ENCODE results near the gene RNF145.

The RNF145 gene

GRCh38 chr5:159207222-159207685 lies 2.1 kb downstream of the RNF145 start:
- no peak for DNase-seq (ENCODE audit: low read depth, low spot score)
- in situ Hi-C loops (cut with HindIII; ENCODE audit: low sequenced_read_pairs), result no loop called here
- peak overlapping the region; percentile 84 for H3K4me3 ChIP-seq (ENCODE audit: low read depth, low read length)
- no peak for TF ChIP-seq CTCF (IDR thresholded peaks at IDR 0.05; ENCODE audit: low read depth, low read length)

GRCh38 chr5:159206818-159207217 lies 2.5 kb downstream of the RNF145 start:
- peak overlapping the region; percentile 84 for H3K4me3 ChIP-seq (ENCODE audit: low read depth, low read length)
- in situ Hi-C loops (cut with HindIII; ENCODE audit: low sequenced_read_pairs), result no loop called here
- TF ChIP-seq CTCF (IDR thresholded peaks at IDR 0.05; ENCODE audit: low read depth, low read length), result no peak
- DNase-seq (ENCODE audit: low read depth, low spot score), result peak; percentile 25

GRCh38 chr5:159206368-159206767 lies 3.0 kb downstream of the RNF145 start:
- in situ Hi-C loops (cut with HindIII; ENCODE audit: low sequenced_read_pairs), result no loop called here
- no peak for DNase-seq (ENCODE audit: low read depth, low spot score)
- no peak for TF ChIP-seq CTCF (IDR thresholded peaks at IDR 0.05; ENCODE audit: low read depth, low read length)
- peak overlapping the region; percentile 84 for H3K4me3 ChIP-seq (ENCODE audit: low read depth, low read length)

- TF ChIP-seq CTCF (IDR thresholded peaks at IDR 0.05; ENCODE audit: low read depth, low read length), result no peak
- in situ Hi-C loops (cut with HindIII; ENCODE audit: low sequenced_read_pairs), result no loop called here
- DNase-seq (ENCODE audit: low read depth, low spot score), result no peak
- no peak overlapping the region for H3K4me3 ChIP-seq (ENCODE audit: low read depth, low read length)
Observed at GRCh38 chr5:159203351-159203750, 6.0 kb downstream of the RNF145 start.

GRCh38 chr5:159202151-159202550 lies 7.2 kb downstream of the RNF145 start:
- in situ Hi-C loops (cut with HindIII; ENCODE audit: low sequenced_read_pairs), result no loop called here
- DNase-seq (ENCODE audit: low read depth, low spot score), result no peak
- TF ChIP-seq CTCF (IDR thresholded peaks at IDR 0.05; ENCODE audit: low read depth, low read length), result no peak
- H3K4me3 ChIP-seq (ENCODE audit: low read depth, low read length), result no peak overlapping the region

GRCh38 chr5:159199780-159200179 lies 9.6 kb downstream of the RNF145 start:
- no peak for DNase-seq (ENCODE audit: low read depth, low spot score)
- no peak overlapping the region for H3K4me3 ChIP-seq (ENCODE audit: low read depth, low read length)
- in situ Hi-C loops (cut with HindIII; ENCODE audit: low sequenced_read_pairs), result no loop called here
- no peak for TF ChIP-seq CTCF (IDR thresholded peaks at IDR 0.05; ENCODE audit: low read depth, low read length)

- TF ChIP-seq CTCF (IDR thresholded peaks at IDR 0.05; ENCODE audit: low read depth, low read length), result no peak
- no peak overlapping the region for H3K4me3 ChIP-seq (ENCODE audit: low read depth, low read length)
- DNase-seq (ENCODE audit: low read depth, low spot score), result no peak
- in situ Hi-C loops (cut with HindIII; ENCODE audit: low sequenced_read_pairs), result no loop called here
Observed at GRCh38 chr5:159199225-159199624, 10.1 kb downstream of the RNF145 start.
